GM23338 (cell line): ENCODE measurements around the gene RPTOR. TPM values are rescaled to one million over a fixed set of nuclear protein-coding genes. Genes with fewer than 3 reads are reported as not detected.

ENCODE experiments used
- ATAC-seq: fragments of 200-7000 bp; cut with Tn5 transposase; 3 replicates; pipeline ENCODE4 v1.9.1; 2020
- DNase-seq: peaks from one replicate; pipeline ENCODE4 v3.0.0-alpha.2; 2015; ENCODE audit warnings: low spot score
- H2AFZ ChIP-seq: fragments of 200-600 bp; sonication (generic); 2 replicates; pipeline ENCODE4 v1.8.0; 2016; ENCODE audit warnings: antibody characterized with exemption, mild to moderate bottlenecking, moderate library complexity
- H3F3A ChIP-seq: fragments of 200-600 bp; sonication (generic); replicated peaks from 2 replicates; pipeline ENCODE4 v1.8.0; 2017; ENCODE audit warnings: antibody characterized with exemption, mixed run types, low read depth
- H3K27ac ChIP-seq: fragments of 200-600 bp; sonication (generic); 2 replicates; pipeline ENCODE4 v1.6.1; 2016; ENCODE audit warnings: low read depth
- H3K27me3 ChIP-seq: fragments of 200-600 bp; sonication (generic); 2 replicates; pipeline ENCODE4 v1.8.0; 2016; ENCODE audit warnings: mild to moderate bottlenecking, mixed run types, moderate library complexity; ENCODE audit not compliant: insufficient read depth
- H3K36me3 ChIP-seq: fragments of 200-600 bp; sonication (generic); 2 replicates; pipeline ENCODE4 v1.8.0; 2016; ENCODE audit warnings: mild to moderate bottlenecking; ENCODE audit not compliant: insufficient read depth
- H3K4me1 ChIP-seq: fragments of 200-600 bp; sonication (generic); 2 replicates; pipeline ENCODE4 v1.8.0; 2016; ENCODE audit warnings: mild to moderate bottlenecking, moderate library complexity; ENCODE audit not compliant: insufficient read depth
- H3K4me2 ChIP-seq: fragments of 200-600 bp; sonication (generic); 2 replicates; pipeline ENCODE4 v1.7.1; 2017; ENCODE audit warnings: mixed run types
- H3K4me3 ChIP-seq: fragments of 200-600 bp; sonication (generic); 2 replicates; pipeline ENCODE4 v1.6.1; 2016; ENCODE audit warnings: mixed run types
- H3K79me2 ChIP-seq: fragments of 200-600 bp; sonication (generic); replicated peaks from 2 replicates; pipeline ENCODE4 v1.8.0; 2017; ENCODE audit warnings: mild to moderate bottlenecking; ENCODE audit not compliant: insufficient read depth
- H3K9me2 ChIP-seq: fragments of 200-600 bp; sonication (generic); 2 replicates; pipeline ENCODE4 v1.8.0; 2017; ENCODE audit not compliant: insufficient read depth
- H4K20me1 ChIP-seq: fragments of 200-600 bp; sonication (generic); replicated peaks from 2 replicates; pipeline ENCODE4 v1.8.0; 2017; ENCODE audit warnings: mild to moderate bottlenecking; ENCODE audit not compliant: insufficient read depth
- H3K27ac Mint-ChIP-seq: 2 replicates; pipeline ENCODE4 v1.8.0; 2020; ENCODE audit warnings: inconsistent platforms, mild to moderate bottlenecking, moderate library complexity, mixed read lengths
- H3K27me3 Mint-ChIP-seq: 3 replicates; pipeline ENCODE4 v1.8.0; 2022; ENCODE audit warnings: low read depth, mild to moderate bottlenecking, moderate library complexity, mixed read lengths, inconsistent platforms; ENCODE audit not compliant: insufficient read depth, poor library complexity
- H3K36me3 Mint-ChIP-seq: 3 replicates; pipeline ENCODE4 v1.8.0; 2021; ENCODE audit warnings: low read depth, mild to moderate bottlenecking, inconsistent platforms, moderate library complexity, mixed read lengths
- H3K4me1 Mint-ChIP-seq: 3 replicates; pipeline ENCODE4 v1.8.0; 2020; ENCODE audit warnings: mild to moderate bottlenecking, inconsistent platforms, mixed read lengths
- H3K4me3 Mint-ChIP-seq: 3 replicates; pipeline ENCODE4 v1.8.0; 2021; ENCODE audit warnings: moderate library complexity, mild to moderate bottlenecking, inconsistent platforms, mixed read lengths
- H3K9me3 Mint-ChIP-seq: 3 replicates; pipeline ENCODE4 v1.8.0; 2020; ENCODE audit warnings: moderate library complexity, mild to moderate bottlenecking, inconsistent platforms, mixed read lengths
- NANOG ChIP-seq: IDR thresholded peaks from 2 replicates; pipeline ENCODE4 v1.6.1; 2016; ENCODE audit warnings: antibody characterized with exemption, borderline replicate concordance
- ZNF462 ChIP-seq: fragments of 250-450 bp; sonication (Bioruptor Pico); IDR thresholded peaks from 2 replicates; pipeline ENCODE4 v1.5.0; 2020; ENCODE audit warnings: mild to moderate bottlenecking, moderate library complexity
- polyA plus RNA-seq: library from polyadenylated mRNA; unstranded; fragments of >200 nt; fragmentation: Nextera tagmentation; extraction: Ambion mirVana; gene quantifications from 2 replicates; pipeline ENCODE4 v1.2.1, GENCODE V29; 2016
- total RNA-seq: library from RNA; depleted of rRNA; stranded (reverse); fragments of >200 nt; shearing (Covaris generic); gene quantifications from 2 replicates; pipeline ENCODE4 v1.2.3, GENCODE V29; 2014
- TF ChIP-seq, protein P1 (sequence below), 2 experiments: fragments of 200-600 bp in 1 of 2; sonication (generic) in 1 of 2; conservative IDR thresholded peaks; 2 replicates each; pipeline versions ENCODE4 v1.5.1 to v1.6.1; 2016 to 2017; ENCODE audit warnings: antibody characterized with exemption in 2 of 2, low read depth in 2 of 2, mild to moderate bottlenecking in 2 of 2, moderate library complexity in 1 of 2

Gene RPTOR
- total and polyA plus RNA-seq, 2 experiments from 2014 or later, result 9.5 to 38.0 TPM

GRCh38 chr17:80831491-80831890 lies 286.9 kb downstream of the RPTOR start:
- no peak for ATAC-seq

More at GRCh38 chr17:80831491-80831890, 286.9 kb downstream of the RPTOR start:
- Mint-ChIP-seq H3K36me3 (no peaks in the 10 kb centered on the region; the same call in 2 of the 3 replicates), H3K9me3 (no peaks in the 10 kb centered on the region), H3K27me3 (peaks cover 19% of the 10 kb centered on the region), H3K27ac (no peak overlapping the region), H3K4me1 (peaks cover 55% of the 10 kb centered on the region), H3K4me3 (no peak overlapping the region)
- Histone ChIP-seq H3K27me3 (no peaks in the 10 kb centered on the region), H2AFZ (no peak overlapping the region), H3K36me3 (no peaks in the 10 kb centered on the region), H4K20me1 (no peaks in the 10 kb centered on the region; the same call in 1 of the 2 replicates), H3K79me2 (no peaks in the 10 kb centered on the region; the same call in 1 of the 2 replicates), H3K4me2 (no peak overlapping the region), H3F3A (0 out of 2 replicates have a peak, but pooled peaks cover 13% of the 10 kb centered on the region), H3K27ac (no peak overlapping the region), H3K4me3 (no peak overlapping the region), H3K4me1 (peaks cover 22% of the 10 kb centered on the region), H3K9me2 (no peaks in the 10 kb centered on the region)
- DNase-seq, result no peak
- TF ChIP-seq NANOG (no peak), ZNF462 (no peak)
- TF ChIP-seq, protein P1, sequence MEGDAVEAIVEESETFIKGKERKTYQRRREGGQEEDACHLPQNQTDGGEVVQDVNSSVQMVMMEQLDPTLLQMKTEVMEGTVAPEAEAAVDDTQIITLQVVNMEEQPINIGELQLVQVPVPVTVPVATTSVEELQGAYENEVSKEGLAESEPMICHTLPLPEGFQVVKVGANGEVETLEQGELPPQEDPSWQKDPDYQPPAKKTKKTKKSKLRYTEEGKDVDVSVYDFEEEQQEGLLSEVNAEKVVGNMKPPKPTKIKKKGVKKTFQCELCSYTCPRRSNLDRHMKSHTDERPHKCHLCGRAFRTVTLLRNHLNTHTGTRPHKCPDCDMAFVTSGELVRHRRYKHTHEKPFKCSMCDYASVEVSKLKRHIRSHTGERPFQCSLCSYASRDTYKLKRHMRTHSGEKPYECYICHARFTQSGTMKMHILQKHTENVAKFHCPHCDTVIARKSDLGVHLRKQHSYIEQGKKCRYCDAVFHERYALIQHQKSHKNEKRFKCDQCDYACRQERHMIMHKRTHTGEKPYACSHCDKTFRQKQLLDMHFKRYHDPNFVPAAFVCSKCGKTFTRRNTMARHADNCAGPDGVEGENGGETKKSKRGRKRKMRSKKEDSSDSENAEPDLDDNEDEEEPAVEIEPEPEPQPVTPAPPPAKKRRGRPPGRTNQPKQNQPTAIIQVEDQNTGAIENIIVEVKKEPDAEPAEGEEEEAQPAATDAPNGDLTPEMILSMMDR (conservative IDR thresholded peaks at IDR 0.05; ENCODE audit: low read depth in 2 of 2), result no peak
